WTC11 (cell line): ENCODE results near the gene CCDC149.

ENCODE experiments used
- FOXP1 ChIP-seq: sonication (generic); formaldehyde crosslinking; IDR thresholded peaks from 2 replicates; pipeline ENCODE4 v1.8.0; 2022; ENCODE audit warnings: missing genetic modification reagents, mild to moderate bottlenecking, moderate library complexity, borderline replicate concordance
- IRF2 ChIP-seq: sonication (generic); formaldehyde crosslinking; IDR thresholded peaks from 2 replicates; pipeline ENCODE4 v1.8.0; 2022; ENCODE audit warnings: low read depth, missing genetic modification reagents, borderline replicate concordance
- KAT7 ChIP-seq: sonication (generic); formaldehyde crosslinking; IDR thresholded peaks from 2 replicates; pipeline ENCODE4 v1.8.1; 2023; ENCODE audit warnings: missing genetic modification reagents, mild to moderate bottlenecking, borderline replicate concordance
- NR1H2 ChIP-seq: sonication (generic); formaldehyde crosslinking; IDR thresholded peaks from 2 replicates; pipeline ENCODE4 v1.9.0; 2021; ENCODE audit warnings: mild to moderate bottlenecking, moderate library complexity, missing genetic modification reagents
- NR2C2 ChIP-seq: sonication (generic); formaldehyde crosslinking; IDR thresholded peaks from 2 replicates; pipeline ENCODE4 v1.8.0; 2022; ENCODE audit warnings: mild to moderate bottlenecking, missing genetic modification reagents
- TF ChIP-seq, protein P1 (sequence below): sonication (generic); formaldehyde crosslinking; IDR thresholded peaks from 2 replicates; pipeline ENCODE4 v1.8.1; 2023; ENCODE audit warnings: mild to moderate bottlenecking, missing genetic modification reagents
- TF ChIP-seq, protein P2 (sequence below): fragments of 200-600 bp; IDR thresholded peaks from 2 replicates; pipeline ENCODE4 v1.8.0; 2022; ENCODE audit warnings: antibody characterized with exemption
- TF ChIP-seq, protein P3 (sequence below): sonication (generic); formaldehyde crosslinking; IDR thresholded peaks from 2 replicates; pipeline ENCODE4 v1.8.1; 2023; ENCODE audit warnings: mild to moderate bottlenecking, missing genetic modification reagents, moderate library complexity
- TF ChIP-seq, protein P4 (sequence below): sonication (generic); formaldehyde crosslinking; IDR thresholded peaks from 2 replicates; pipeline ENCODE4 v1.8.1; 2022; ENCODE audit warnings: mild to moderate bottlenecking, missing genetic modification reagents, moderate library complexity, borderline replicate concordance

DNA sequence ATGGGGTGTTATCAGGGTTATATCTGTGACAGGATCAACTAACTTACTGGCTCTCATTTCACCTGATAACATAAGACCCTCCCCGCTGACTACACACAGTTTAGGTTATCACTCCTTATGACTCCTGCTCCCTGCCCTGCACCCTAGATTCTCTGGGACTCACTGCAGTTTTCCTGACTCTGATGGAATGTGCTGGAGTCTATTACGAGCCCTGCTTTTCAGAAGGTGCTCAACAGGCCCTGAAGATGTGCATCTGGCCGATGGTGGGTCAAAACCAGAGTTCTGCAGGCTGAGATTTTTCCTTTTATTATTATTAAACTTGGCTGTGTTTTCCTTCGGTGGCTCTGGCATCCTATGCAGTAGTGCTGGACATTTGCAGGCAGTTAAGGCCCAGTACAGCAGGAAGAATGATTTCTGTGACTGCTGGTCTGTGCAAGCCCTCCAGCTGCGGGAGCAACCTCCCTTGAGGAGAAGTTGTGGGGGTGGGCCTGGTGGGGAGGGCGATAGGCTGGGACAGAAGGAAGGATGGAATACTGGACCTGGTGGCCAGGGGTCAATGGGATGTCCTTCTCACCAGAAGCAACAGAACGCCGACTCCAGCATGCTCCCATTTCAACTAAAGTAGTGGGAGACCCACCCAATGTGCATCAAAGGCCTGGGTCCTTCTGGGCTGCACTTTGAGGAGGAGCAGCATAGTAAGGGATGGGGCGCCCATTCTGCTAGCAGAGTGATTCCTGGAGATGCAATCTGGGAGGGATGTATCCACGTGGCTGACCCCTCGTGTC, 106.4 kb downstream of the CCDC149 start:
- TF ChIP-seq, protein P1, sequence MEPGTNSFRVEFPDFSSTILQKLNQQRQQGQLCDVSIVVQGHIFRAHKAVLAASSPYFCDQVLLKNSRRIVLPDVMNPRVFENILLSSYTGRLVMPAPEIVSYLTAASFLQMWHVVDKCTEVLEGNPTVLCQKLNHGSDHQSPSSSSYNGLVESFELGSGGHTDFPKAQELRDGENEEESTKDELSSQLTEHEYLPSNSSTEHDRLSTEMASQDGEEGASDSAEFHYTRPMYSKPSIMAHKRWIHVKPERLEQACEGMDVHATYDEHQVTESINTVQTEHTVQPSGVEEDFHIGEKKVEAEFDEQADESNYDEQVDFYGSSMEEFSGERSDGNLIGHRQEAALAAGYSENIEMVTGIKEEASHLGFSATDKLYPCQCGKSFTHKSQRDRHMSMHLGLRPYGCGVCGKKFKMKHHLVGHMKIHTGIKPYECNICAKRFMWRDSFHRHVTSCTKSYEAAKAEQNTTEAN: no peak
- TF ChIP-seq, protein P2, sequence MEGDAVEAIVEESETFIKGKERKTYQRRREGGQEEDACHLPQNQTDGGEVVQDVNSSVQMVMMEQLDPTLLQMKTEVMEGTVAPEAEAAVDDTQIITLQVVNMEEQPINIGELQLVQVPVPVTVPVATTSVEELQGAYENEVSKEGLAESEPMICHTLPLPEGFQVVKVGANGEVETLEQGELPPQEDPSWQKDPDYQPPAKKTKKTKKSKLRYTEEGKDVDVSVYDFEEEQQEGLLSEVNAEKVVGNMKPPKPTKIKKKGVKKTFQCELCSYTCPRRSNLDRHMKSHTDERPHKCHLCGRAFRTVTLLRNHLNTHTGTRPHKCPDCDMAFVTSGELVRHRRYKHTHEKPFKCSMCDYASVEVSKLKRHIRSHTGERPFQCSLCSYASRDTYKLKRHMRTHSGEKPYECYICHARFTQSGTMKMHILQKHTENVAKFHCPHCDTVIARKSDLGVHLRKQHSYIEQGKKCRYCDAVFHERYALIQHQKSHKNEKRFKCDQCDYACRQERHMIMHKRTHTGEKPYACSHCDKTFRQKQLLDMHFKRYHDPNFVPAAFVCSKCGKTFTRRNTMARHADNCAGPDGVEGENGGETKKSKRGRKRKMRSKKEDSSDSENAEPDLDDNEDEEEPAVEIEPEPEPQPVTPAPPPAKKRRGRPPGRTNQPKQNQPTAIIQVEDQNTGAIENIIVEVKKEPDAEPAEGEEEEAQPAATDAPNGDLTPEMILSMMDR: no peak
- no peak for TF ChIP-seq FOXP1
- no peak for TF ChIP-seq KAT7
- TF ChIP-seq NR2C2: no peak
- TF ChIP-seq NR1H2 (CRISPR knock-in tag): no peak
- TF ChIP-seq, protein P3, sequence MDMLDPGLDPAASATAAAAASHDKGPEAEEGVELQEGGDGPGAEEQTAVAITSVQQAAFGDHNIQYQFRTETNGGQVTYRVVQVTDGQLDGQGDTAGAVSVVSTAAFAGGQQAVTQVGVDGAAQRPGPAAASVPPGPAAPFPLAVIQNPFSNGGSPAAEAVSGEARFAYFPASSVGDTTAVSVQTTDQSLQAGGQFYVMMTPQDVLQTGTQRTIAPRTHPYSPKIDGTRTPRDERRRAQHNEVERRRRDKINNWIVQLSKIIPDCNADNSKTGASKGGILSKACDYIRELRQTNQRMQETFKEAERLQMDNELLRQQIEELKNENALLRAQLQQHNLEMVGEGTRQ (CRISPR knock-in tag): no peak
- TF ChIP-seq IRF2 (CRISPR knock-in tag): no peak
- TF ChIP-seq, protein P4, sequence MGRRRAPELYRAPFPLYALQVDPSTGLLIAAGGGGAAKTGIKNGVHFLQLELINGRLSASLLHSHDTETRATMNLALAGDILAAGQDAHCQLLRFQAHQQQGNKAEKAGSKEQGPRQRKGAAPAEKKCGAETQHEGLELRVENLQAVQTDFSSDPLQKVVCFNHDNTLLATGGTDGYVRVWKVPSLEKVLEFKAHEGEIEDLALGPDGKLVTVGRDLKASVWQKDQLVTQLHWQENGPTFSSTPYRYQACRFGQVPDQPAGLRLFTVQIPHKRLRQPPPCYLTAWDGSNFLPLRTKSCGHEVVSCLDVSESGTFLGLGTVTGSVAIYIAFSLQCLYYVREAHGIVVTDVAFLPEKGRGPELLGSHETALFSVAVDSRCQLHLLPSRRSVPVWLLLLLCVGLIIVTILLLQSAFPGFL (CRISPR knock-in tag): no peak
